ENCODE measurements around the gene ARHGAP10.
"Not testable (repeated sequence)": the region's sequence is repeated elsewhere in the genome, so short reads cannot be mapped to it uniquely, and the experiment has no call there.

The ARHGAP10 gene

DNA sequence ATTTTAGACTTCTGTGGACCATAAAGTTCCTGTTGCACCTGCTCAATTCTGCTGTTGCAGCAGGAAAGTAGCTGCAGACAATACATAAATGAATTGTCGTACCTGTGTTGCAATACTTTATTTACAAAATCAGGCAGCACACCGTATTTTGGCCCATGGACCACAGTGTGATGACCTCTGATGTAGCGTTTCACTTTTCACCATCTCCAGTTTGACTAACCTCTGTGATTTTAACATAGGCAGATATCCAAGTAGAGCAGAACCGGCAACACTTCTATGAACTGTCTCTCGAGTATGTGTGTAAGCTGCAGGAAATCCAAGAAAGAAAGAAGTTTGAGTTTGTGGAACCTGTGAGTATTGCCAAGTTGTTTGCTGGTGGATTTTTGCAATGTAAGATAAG lies 132.7 kb downstream of the ARHGAP10 start:
- no peak for DNase-seq (ENCODE audit: low read depth, low spot score)

GRCh38 chr4:147865926-147866325 lies 134.0 kb downstream of the ARHGAP10 start:
- no peak for DNase-seq (ENCODE audit: low read depth, low spot score)
- H3K4me3 ChIP-seq (ENCODE audit: low read length) = no peak overlapping the region

More for the DNA sequence above, 132.7 kb downstream of the ARHGAP10 start:
- H3K4me3 ChIP-seq (ENCODE audit: low read length) = no peak overlapping the region

DNA sequence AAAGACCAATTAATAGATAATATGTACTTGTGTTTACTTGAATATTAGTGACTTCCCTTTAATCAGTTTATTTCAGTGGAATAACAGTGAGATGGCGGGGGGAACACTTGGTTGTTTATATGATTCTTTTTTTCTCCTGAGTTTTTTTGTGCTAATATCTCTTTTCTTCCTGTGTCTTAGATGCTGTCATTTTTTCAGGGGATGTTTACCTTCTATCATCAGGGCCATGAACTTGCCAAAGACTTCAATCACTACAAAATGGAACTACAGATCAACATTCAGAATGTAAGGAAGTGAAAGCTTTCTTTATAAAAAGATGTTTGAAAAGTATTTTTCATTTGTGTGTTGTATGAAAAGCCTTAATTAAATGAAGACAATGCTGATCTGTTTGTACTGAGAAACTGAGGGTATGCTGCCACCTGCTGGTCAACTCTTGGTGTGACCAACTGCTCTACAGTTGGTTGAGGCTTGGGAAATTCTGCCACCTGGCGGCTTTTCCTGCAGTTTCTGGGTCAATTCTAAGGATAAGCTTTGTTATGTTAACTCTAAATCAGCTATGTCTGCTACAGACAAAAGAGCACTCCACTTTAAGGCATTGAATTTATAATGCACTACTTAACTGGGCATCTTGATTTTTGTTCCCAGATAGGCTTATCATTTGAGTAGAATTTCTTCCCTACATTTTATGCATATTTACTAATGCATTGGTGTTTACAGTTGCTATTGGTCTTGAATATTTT lies 134.8 kb downstream of the ARHGAP10 start:
- peak; percentile 91 for DNase-seq (ENCODE audit: low read depth, low spot score)
- H3K4me3 ChIP-seq (ENCODE audit: low read length) = no peak overlapping the region

DNA sequence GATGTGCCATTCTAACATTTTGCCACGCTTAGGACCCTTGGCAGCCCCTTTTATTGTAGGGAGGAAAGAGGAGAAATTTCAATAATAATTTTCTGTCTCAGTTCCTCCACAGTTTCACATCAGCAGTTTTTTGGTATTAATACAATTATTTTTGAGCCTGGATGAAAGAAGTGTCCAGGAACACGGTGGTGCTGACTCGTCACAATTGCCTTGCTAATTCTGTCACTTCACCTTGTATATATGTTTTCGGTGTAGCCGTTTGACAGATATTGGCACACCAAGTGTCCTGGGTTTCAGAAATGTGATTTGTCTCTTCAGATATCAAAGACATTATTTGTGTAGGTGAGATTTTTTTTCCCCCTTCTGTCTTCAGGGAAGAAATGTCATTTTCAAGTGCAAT lies 142.2 kb downstream of the ARHGAP10 start:
- no peak overlapping the region for H3K4me3 ChIP-seq (ENCODE audit: low read length)
- DNase-seq (ENCODE audit: low read depth, low spot score) = no peak

DNA sequence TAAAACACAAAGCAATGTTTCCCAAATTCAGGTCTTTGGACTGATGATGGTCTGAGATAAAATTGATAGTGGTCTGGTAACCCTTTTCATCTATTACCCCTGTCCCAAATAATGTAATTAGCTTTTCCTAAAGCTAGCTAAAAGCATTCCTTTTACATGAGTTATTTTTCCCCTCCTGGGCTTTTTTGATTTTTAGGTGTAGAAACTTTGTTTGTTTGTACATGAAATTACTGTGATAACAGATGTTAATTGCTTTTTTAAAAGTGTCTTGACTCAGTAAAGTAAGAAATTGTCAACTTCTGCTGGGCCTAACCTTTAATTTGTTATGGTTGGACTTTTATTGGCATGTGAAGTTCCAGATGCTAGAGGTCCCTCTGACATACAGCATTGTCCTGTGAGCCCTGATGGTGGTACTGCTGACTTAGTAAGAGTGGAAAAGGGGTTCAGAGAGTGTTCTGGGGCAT lies 145.5 kb downstream of the ARHGAP10 start:
- no peak for DNase-seq (ENCODE audit: low read depth, low spot score)
- H3K4me3 ChIP-seq (ENCODE audit: low read length) = no peak overlapping the region

- DNase-seq (ENCODE audit: low read depth, low spot score) = no peak
- H3K4me3 ChIP-seq (ENCODE audit: low read length) = no peak overlapping the region
These were observed 147.8 kb downstream of the ARHGAP10 start for GRCh38 chr4:147879676-147880075.

GRCh38 chr4:147880511-147880910 lies 148.6 kb downstream of the ARHGAP10 start:
- no peak for DNase-seq (ENCODE audit: low read depth, low spot score)
- no peak overlapping the region for H3K4me3 ChIP-seq (ENCODE audit: low read length)

DNA sequence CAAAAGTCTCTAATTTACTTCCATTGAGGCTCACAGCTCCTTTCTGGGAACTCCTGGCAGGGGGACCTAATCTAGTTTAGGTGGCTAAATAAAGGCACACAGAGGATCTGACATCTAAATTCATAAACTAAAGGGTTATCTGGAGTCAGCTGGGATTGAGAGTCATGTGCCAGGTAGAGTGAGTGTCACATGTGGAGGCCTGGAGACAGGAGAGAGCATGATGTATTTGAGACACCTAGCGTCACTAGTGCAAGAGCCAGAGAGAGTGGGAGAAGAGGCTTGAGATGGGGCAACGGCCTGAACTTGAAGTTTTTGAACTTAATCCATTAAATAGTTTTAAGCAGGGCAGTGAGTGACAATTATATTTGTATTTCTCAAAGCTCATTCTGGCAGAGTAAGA lies 152.6 kb downstream of the ARHGAP10 start:
- no peak for DNase-seq (ENCODE audit: low read depth, low spot score)
- H3K4me3 ChIP-seq (ENCODE audit: low read length) = no peak overlapping the region

- H3K4me3 ChIP-seq (ENCODE audit: low read length); DNase-seq (ENCODE audit: low read depth, low spot score): not testable (repeated sequence)
These were observed 153.3 kb downstream of the ARHGAP10 start for GRCh38 chr4:147885216-147885615.

- no peak overlapping the region for H3K4me3 ChIP-seq (ENCODE audit: low read length)
These were observed 159.7 kb downstream of the ARHGAP10 start for GRCh38 chr4:147891476-147892115.

DNA sequence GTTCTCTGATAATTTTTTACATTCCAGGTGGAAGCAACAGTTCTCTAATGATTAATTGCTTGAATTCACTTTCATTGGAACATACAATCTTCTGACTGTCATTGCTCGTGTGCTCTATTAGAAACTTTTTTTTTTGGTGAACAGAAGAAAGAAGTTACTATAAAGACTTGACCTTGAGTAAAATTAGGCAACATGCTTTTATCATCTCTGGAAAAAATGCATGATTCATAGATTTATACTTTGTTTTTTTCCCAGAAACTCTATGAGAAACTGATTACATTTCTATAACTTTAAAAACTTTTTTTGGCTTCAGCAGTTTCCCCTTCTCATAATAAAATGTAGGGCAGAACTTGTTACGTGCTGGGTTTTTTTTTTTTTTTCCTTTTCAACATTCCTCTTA lies 167.6 kb downstream of the ARHGAP10 start:
- no peak overlapping the region for H3K4me3 ChIP-seq (ENCODE audit: low read length)
- no peak for DNase-seq (ENCODE audit: low read depth, low spot score)

More at GRCh38 chr4:147891476-147892115, 159.7 kb downstream of the ARHGAP10 start:
- no peak for DNase-seq (ENCODE audit: low read depth, low spot score)

DNA sequence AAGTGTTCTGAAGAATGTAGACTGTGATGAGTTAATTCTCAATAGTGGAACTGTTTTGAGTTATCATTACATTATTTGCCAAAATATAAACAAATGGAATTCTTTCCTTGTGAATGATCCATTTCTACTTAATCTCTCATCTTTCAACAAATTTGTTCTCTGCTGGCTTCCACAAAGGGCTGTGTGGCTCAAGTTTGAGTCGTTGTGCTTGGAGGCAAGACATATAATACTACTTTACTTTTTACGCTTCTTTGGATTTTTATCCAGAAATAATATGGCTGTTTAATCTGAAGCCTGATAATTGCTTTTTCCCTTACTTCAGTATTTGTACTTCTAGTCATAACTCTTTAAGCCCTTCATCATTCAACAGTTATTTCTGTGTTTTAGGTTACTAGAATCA lies 169.5 kb downstream of the ARHGAP10 start:
- no peak for DNase-seq (ENCODE audit: low read depth, low spot score)
- no peak overlapping the region for H3K4me3 ChIP-seq (ENCODE audit: low read length)

DNA sequence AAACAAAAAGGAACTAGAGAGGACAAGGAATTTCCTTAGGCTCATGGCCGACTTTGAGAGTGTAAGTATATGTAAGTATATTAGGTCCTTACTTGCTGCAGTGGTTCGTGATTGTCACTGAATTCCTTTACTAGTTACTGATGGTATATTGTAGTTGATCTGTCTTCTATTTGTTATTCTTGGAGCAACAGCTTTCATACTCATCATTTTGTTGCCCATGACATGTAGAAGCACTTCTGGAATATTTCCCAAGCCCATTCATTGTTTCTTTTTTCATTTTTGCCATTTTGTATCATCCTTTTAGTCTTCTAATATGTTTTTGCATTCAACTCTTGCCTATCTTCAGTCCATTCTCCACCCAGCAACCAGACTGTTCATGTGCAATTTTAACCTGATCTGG lies 170.0 kb downstream of the ARHGAP10 start:
- no peak overlapping the region for H3K4me3 ChIP-seq (ENCODE audit: low read length)
- no peak for DNase-seq (ENCODE audit: low read depth, low spot score)

DNA sequence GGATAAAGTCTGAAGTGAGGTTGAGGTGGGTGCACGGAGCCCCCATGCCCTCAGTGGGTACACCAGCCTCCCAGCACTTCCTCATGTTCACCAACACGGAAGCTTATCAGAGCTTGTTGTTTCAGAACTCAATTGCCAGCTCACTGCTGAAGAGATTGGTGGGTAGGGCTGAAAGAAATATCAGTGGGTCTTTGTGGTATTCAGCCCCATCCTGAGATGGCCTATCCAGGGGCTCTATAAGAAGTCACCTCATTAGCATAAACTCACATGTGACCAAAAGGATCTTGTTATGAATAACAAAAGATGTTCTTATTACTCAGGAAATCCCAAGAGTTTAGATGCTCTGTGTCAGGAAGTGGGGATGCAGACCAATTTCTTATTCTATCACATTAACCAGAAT lies 177.3 kb downstream of the ARHGAP10 start:
- no peak overlapping the region for H3K4me3 ChIP-seq (ENCODE audit: low read length)
- no peak for DNase-seq (ENCODE audit: low read depth, low spot score)

DNA sequence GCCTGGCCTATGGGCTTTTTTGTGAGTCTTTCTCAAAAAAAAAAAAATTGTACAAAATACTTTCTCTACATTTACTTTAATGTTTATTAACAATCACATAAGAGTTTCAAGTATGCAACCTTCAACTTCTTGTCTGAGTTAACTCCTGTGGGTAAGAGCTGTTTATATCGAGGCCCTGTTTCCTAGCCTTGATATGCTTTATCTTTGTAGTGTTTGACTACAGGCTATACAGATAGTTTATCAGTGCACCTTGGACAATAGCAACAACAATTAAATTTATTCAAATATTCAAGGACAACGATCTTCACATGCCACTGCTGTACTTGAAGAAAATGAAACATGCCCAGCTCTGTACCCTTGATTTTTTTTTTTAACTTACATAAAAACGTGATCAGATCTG lies 178.4 kb downstream of the ARHGAP10 start:
- no peak overlapping the region for H3K4me3 ChIP-seq (ENCODE audit: low read length)
- DNase-seq (ENCODE audit: low read depth, low spot score) = no peak

DNA sequence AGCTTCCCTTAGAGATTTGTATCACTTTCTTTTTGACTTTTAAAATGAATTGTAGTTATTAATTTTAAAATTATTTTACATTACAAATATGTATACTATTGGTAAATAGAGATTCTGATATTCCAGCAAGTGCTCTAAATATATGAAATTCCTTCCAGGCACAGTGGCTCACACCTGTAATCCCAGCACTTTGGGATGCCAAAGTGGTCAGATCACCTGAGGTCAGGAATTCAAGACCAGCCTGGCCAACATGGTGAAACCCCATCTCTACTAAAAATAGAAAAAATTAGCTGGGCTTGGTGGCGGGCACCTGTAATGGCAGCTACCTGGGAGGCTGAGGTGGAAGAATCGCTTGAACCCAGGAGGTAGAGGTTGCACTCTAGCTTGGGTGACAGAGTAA lies 180.2 kb downstream of the ARHGAP10 start:
- not testable (repeated sequence) for H3K4me3 ChIP-seq (ENCODE audit: low read length); DNase-seq (ENCODE audit: low read depth, low spot score)

GRCh38 chr4:147913137-147913536 lies 181.2 kb downstream of the ARHGAP10 start:
- H3K4me3 ChIP-seq (ENCODE audit: low read length) = no peak overlapping the region
- DNase-seq (ENCODE audit: low read depth, low spot score) = no peak

GRCh38 chr4:147916351-147916750 lies 184.5 kb downstream of the ARHGAP10 start:
- no peak for DNase-seq (ENCODE audit: low read depth, low spot score)
- no peak overlapping the region for H3K4me3 ChIP-seq (ENCODE audit: low read length)

- H3K4me3 ChIP-seq (ENCODE audit: low read length) = no peak overlapping the region
- no peak for DNase-seq (ENCODE audit: low read depth, low spot score)
These were observed 191.5 kb downstream of the ARHGAP10 start for GRCh38 chr4:147923381-147923780.

DNA sequence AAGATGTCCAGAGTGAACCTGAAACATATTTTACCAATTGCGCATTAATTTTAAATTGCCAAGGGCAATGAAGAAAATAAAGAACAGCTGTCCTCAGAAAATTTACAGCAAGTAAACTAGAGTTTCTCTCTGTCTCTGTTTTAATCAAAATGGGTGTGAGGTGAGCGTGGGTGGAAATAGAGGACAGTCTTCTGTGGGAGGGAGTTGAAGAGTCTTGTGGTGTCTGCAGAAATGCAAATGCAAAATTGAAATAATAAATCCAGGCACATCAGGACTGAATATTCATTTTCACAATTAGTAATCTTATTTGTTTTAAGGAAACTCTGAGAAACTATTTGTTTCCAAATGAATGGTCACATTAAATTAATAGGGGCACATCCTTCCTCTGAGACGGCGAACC lies 192.0 kb downstream of the ARHGAP10 start:
- no peak for DNase-seq (ENCODE audit: low read depth, low spot score)
- no peak overlapping the region for H3K4me3 ChIP-seq (ENCODE audit: low read length)
